ENCODE measurements around the gene ADGRA3. TPM values are rescaled to one million over a fixed set of nuclear protein-coding genes. Genes with fewer than 3 reads are reported as not detected.

The ADGRA3 gene
- total RNA-seq, 1 experiment from 2014 or later: 56.5 TPM

GRCh38 chr4:22477813-22478182 is 38.1 kb downstream of the ADGRA3 start:
- Mint-ChIP-seq H3K27me3 (ENCODE audit: low read depth) (no peaks in the 10 kb centered on the region), H3K4me3 (no peak overlapping the region), H3K4me1 (peaks cover 34 to 42% of the 10 kb centered on the region in 2 experiments), H3K36me3 (ENCODE audit: insufficient read depth in 1 of 3, low read depth in 3 of 3) (peaks cover 12 to 13% (median 12%) of the 10 kb centered on the region in 3 experiments), H3K9me3 (peaks cover 7 to 8% of the 10 kb centered on the region in 2 experiments), H3K27ac (no peak overlapping the region)
- peaks cover 6% of the 10 kb centered on the region; the same call in 1 of the 2 replicates for H3K79me2 ChIP-seq (ENCODE audit: insufficient read depth, low read length)
- no peak overlapping the region for H3K4me2 ChIP-seq (ENCODE audit: insufficient read depth, insufficient read length, low read length)
- H3K56ac ChIP-seq (ENCODE audit: insufficient read length, low read depth, low read length): no peak overlapping the region
- H2AK5ac ChIP-seq (ENCODE audit: insufficient read length, low read length): no peak overlapping the region
- H3K27me3 ChIP-seq (ENCODE audit: insufficient read depth, low read length): no peaks in the 10 kb centered on the region
- peaks cover 3% of the 10 kb centered on the region for H3K79me1 ChIP-seq (ENCODE audit: insufficient read depth, low read depth, low read length, poor library complexity, severe bottlenecking)
- no peak overlapping the region for H3T11ph ChIP-seq (ENCODE audit: low read length)
- no peak overlapping the region for H3K4ac ChIP-seq (ENCODE audit: low read depth, low read length)
- H3K9me3 ChIP-seq (ENCODE audit: control insufficient read depth, low read depth, low read length): no peaks in the 10 kb centered on the region
- no peak overlapping the region for H4K91ac ChIP-seq (ENCODE audit: insufficient read length, low read depth, low read length)
- H2BK15ac ChIP-seq (ENCODE audit: low read depth, low read length): no peak overlapping the region
- no peaks in the 10 kb centered on the region for H4K20me1 ChIP-seq (ENCODE audit: control insufficient read depth, insufficient read depth, insufficient read length)
- H2AFZ ChIP-seq (ENCODE audit: low read length): no peak overlapping the region
- no CpG with 5 or more reads among the region's 6 CpGs for WGBS (ENCODE audit: extremely low coverage, insufficient read length, low lambda C conversion rate)
- no peaks in the 10 kb centered on the region for H3K23me2 ChIP-seq (ENCODE audit: insufficient read length, low read depth, low read length, poor library complexity, severe bottlenecking)
- no peak overlapping the region for H2BK12ac ChIP-seq (ENCODE audit: insufficient read length, low read depth, low read length)
- no peaks in the 10 kb centered on the region; the same call in 1 of the 2 replicates for H3K4me1 ChIP-seq (ENCODE audit: insufficient read depth, low read length)
- DNase-seq: no peak
- H3K14ac ChIP-seq (ENCODE audit: insufficient read depth, low read length): no peak overlapping the region
- TF ChIP-seq CTCF (conservative IDR thresholded peaks at IDR 0.05): no peak
- no peak overlapping the region for H2BK20ac ChIP-seq (ENCODE audit: low read depth, low read length, poor library complexity, severe bottlenecking)
- H4K5ac ChIP-seq (ENCODE audit: insufficient read length, low read depth, low read length): no peak overlapping the region
- H2BK5ac ChIP-seq (ENCODE audit: insufficient read length, low read length): no peak overlapping the region
- no peak overlapping the region for H3K9ac ChIP-seq (ENCODE audit: extremely low read depth, insufficient read length, low read length)
- H3K23ac ChIP-seq (ENCODE audit: insufficient read length, low read depth, low read length): no peak overlapping the region
- no peak overlapping the region for H3K18ac ChIP-seq (ENCODE audit: insufficient read length, low read depth, low read length)
- H4K8ac ChIP-seq (replicated peaks; ENCODE audit: insufficient read length, low read depth, low read length): no peak overlapping the region
- no peak overlapping the region for H3K27ac ChIP-seq (ENCODE audit: insufficient read length, low read depth, low read length)
- no peak overlapping the region for H2BK120ac ChIP-seq (ENCODE audit: low read depth, low read length, poor library complexity, severe bottlenecking)

All from H9 (cell line).